HepG2 (cell line): ENCODE results near the gene TASL. TPM values are rescaled to one million over a fixed set of nuclear protein-coding genes. Genes with fewer than 3 reads are reported as not detected.

Source experiments
- ATAC-seq: fragments of 200-7000 bp; cut with Tn5 transposase; 3 replicates; pipeline ENCODE4 v1.9.1; 2020; ENCODE audit warnings: mild to moderate bottlenecking, moderate library complexity
- BruUV-seq: library from RNA; stranded (reverse); fragments of 400-500 nt; replicated peaks from 2 replicates; lab custom pipeline; 2021; lab: Mats Ljungman, UMichigan
- CTCF ChIA-PET: fragments of 300-600 bp; formaldehyde crosslinking; extraction: SDS; loops from one replicate; lab custom pipeline; 2021; ENCODE audit warnings: low total read pairs, inconsistent platforms, low intra/inter-chr PET ratio; lab: Yijun Ruan, JAX
- POLR2A ChIA-PET: fragments of 350-600 bp; sonication (Branson Sonifier 250); formaldehyde crosslinking; loops from one replicate; lab custom pipeline; 2020; ENCODE audit warnings: antibody characterized with exemption, inconsistent platforms; lab: Yijun Ruan, JAX
- DNase-seq: peaks from one replicate; pipeline ENCODE4 v3.0.0-alpha.2; 2015; ENCODE audit warnings: low spot score
- FAIRE-seq: peaks from 3 replicates; lab custom pipeline; 2011; peaks lifted over from hg19 to GRCh38; lab: Jason Lieb, UNC
- H2AFZ ChIP-seq: one replicate; pipeline ENCODE4 v1.6.1; 2011; ENCODE audit warnings: low read length, inconsistent platforms
- H3K27ac ChIP-seq: fragments of 300-600 bp; 3 replicates; pipeline ENCODE4 v1.8.0; 2011; ENCODE audit warnings: mixed run types, mild to moderate bottlenecking, mixed read lengths, low read length, inconsistent platforms; ENCODE audit not compliant: insufficient read depth; ENCODE audit errors: extremely low read length
- H3K27me3 ChIP-seq, 2 experiments: fragments of 200-600 bp in 1 of 2; 2 replicates in 1 of 2; 3 replicates in 1 of 2; pipeline versions ENCODE4 v1.6.0 to v1.8.0; 2011; ENCODE audit warnings: low read length in 2 of 2, mild to moderate bottlenecking in 2 of 2, moderate library complexity in 2 of 2, inconsistent platforms in 1 of 2; ENCODE audit not compliant: insufficient read depth in 2 of 2, control insufficient read depth in 1 of 2
- H3K36me3 ChIP-seq, 2 experiments: fragments of 200-600 bp in 1 of 2; replicated peaks in 1 of 2; 2 replicates in 1 of 2; 3 replicates in 1 of 2; pipeline versions ENCODE4 v1.5.1 to v1.8.0; 2011; ENCODE audit warnings: low read length in 2 of 2, inconsistent platforms in 1 of 2; ENCODE audit not compliant: insufficient read depth in 2 of 2, control insufficient read depth in 1 of 2
- H3K4me1 ChIP-seq: 2 replicates; pipeline ENCODE4 v1.5.1; 2012; ENCODE audit warnings: low read length, inconsistent platforms; ENCODE audit not compliant: insufficient read depth
- H3K4me2 ChIP-seq: 2 replicates; pipeline ENCODE4 v1.6.0; 2011; ENCODE audit warnings: low read depth, low read length, inconsistent platforms
- H3K4me3 ChIP-seq, 3 experiments: fragments of 200-600 bp in 1 of 3; sonication (generic), shearing (Covaris generic) in 1 of 3; replicated peaks in 1 of 3; 2 replicates each; pipeline ENCODE4 v1.5.1; 2011 to 2016; ENCODE audit warnings: low read length in 3 of 3, inconsistent platforms in 2 of 3, low read depth in 2 of 3, mild to moderate bottlenecking in 2 of 3, control low read depth in 1 of 3, mixed read lengths in 1 of 3; ENCODE audit not compliant: insufficient read depth in 1 of 3
- H3K79me2 ChIP-seq: one replicate; pipeline ENCODE4 v1.6.1; 2011; ENCODE audit warnings: low read length, inconsistent platforms; ENCODE audit not compliant: insufficient read depth
- H3K9ac ChIP-seq: 2 replicates; pipeline ENCODE4 v1.6.0; 2011; ENCODE audit warnings: mild to moderate bottlenecking, low read depth, low read length, inconsistent platforms; ENCODE audit not compliant: insufficient read depth
- H3K9me3 ChIP-seq: 2 replicates; pipeline ENCODE4 v1.5.1; 2012; ENCODE audit warnings: mild to moderate bottlenecking, low read length
- H4K20me1 ChIP-seq: 2 replicates; pipeline ENCODE4 v1.6.0; 2011; ENCODE audit warnings: inconsistent platforms, mild to moderate bottlenecking, low read length, moderate library complexity; ENCODE audit not compliant: insufficient read depth
- FOXA3 ChIP-seq: IDR thresholded peaks from 2 replicates; pipeline ENCODE4 v1.6.1; 2016; ENCODE audit warnings: missing genetic modification reagents, missing compliant biosample characterization
- GTF2F1 ChIP-seq: fragments of 150-350 bp; IDR thresholded peaks from 2 replicates; pipeline ENCODE4 v1.6.1; 2014; ENCODE audit warnings: low read length
- HOXA5 ChIP-seq: sonication (generic); formaldehyde crosslinking; IDR thresholded peaks from 2 replicates; pipeline ENCODE4 v1.4.0; 2020; ENCODE audit warnings: missing genetic modification reagents
- NBN ChIP-seq: fragments of 450-650 bp; conservative IDR thresholded peaks from 2 replicates; pipeline ENCODE4 v1.6.1; 2017
- NFE2L1 ChIP-seq: sonication (generic); formaldehyde crosslinking; IDR thresholded peaks from 2 replicates; pipeline ENCODE4 v1.4.0; 2020; ENCODE audit warnings: missing genetic modification reagents, mild to moderate bottlenecking, borderline replicate concordance
- RAD51 ChIP-seq: fragments of 450-650 bp; IDR thresholded peaks from 2 replicates; pipeline ENCODE4 v1.6.1; 2016; ENCODE audit warnings: borderline replicate concordance
- SAP130 ChIP-seq: IDR thresholded peaks from 2 replicates; pipeline ENCODE4 v1.6.1; 2016; ENCODE audit warnings: low read depth
- SMC3 ChIP-seq: IDR thresholded peaks from 2 replicates; pipeline ENCODE4 v1.6.1; 2011; ENCODE audit warnings: low read length, improper control_type of control experiment
- SOX13 ChIP-seq, 3 experiments: fragments of 450-650 bp in 1 of 3; sonication (generic) in 1 of 3; formaldehyde crosslinking in 1 of 3; IDR thresholded peaks in 2 of 3; conservative IDR thresholded peaks in 1 of 3; 2 replicates each; pipeline versions ENCODE4 v1.5.0 to v1.6.1; 2016 to 2020; ENCODE audit warnings: antibody characterized with exemption in 1 of 3, mild to moderate bottlenecking in 1 of 3, missing compliant biosample characterization in 1 of 3, missing genetic modification reagents in 1 of 3, moderate library complexity in 1 of 3
- SOX5 ChIP-seq: IDR thresholded peaks from 2 replicates; pipeline ENCODE4 v1.6.1; 2016; ENCODE audit warnings: borderline replicate concordance
- TGIF2 ChIP-seq: IDR thresholded peaks from 2 replicates; pipeline ENCODE4 v1.6.1; 2016; ENCODE audit warnings: control low read depth, missing compliant biosample characterization
- WGBS: methylation state at CpG from one replicate; pipeline ENCODE4 v1.1.6; 2017; ENCODE audit warnings: low lambda C conversion rate; 5-methylcytosine and 5-hydroxymethylcytosine counted together
- in situ Hi-C: cut with HindIII; loops from 2 replicates; pipeline ENCODE4 v1.10.0; 2017; ENCODE audit warnings: low pct_unique_long_range_greater_than_20kb; ENCODE audit not compliant: extremely low pct_ligation_motif_present
- intact Hi-C: fragments of 100-400 bp; cut with micrococcal nuclease; formaldehyde crosslinking; loops from one replicate; pipeline ENCODE4 v1.10.0; 2022; ENCODE audit not compliant: unreplicated experiment
- polyA plus RNA-seq, 8 experiments: library from polyadenylated mRNA; depleted of rRNA in 3 of 8; stranded (reverse) in 7 of 8; unstranded in 1 of 8; fragments of >200 nt; fragmentation: Illumina TruSeq in 4 of 8; extraction: Trizol in 4 of 8; gene quantifications; 2 replicates each; pipeline versions ENCODE4 v1.2.1 to v1.2.3, GENCODE V29; 2011 to 2016; ENCODE audit warnings: low read depth in 4 of 8, missing spikeins in 1 of 8, mixed read lengths in 1 of 8; ENCODE audit not compliant: insufficient read depth in 1 of 8
- total RNA-seq, 5 experiments: library from RNA; depleted of rRNA; stranded (reverse); fragments of >200 nt; fragmentation: Illumina TruSeq; extraction: Trizol; gene quantifications; 2 replicates each; pipeline ENCODE4 v1.2.3, GENCODE V29; 2016; ENCODE audit warnings: low read depth in 1 of 5
- TF ChIP-seq, protein P1 (sequence below): IDR thresholded peaks from 2 replicates; pipeline ENCODE4 v1.6.1; 2016; ENCODE audit warnings: low read depth
- TF ChIP-seq, protein P2 (sequence below): IDR thresholded peaks from 2 replicates; pipeline ENCODE4 v1.6.1; 2012; ENCODE audit warnings: low read length, improper control_type of control experiment
- TF ChIP-seq, protein P3 (sequence below): sonication (generic); formaldehyde crosslinking; IDR thresholded peaks from 2 replicates; pipeline ENCODE4 v1.5.1; 2020; ENCODE audit warnings: mild to moderate bottlenecking, missing genetic modification reagents
- TF ChIP-seq, protein P4 (sequence below), 2 experiments: fragments of 450-650 bp in 1 of 2; sonication (generic) in 1 of 2; formaldehyde crosslinking; IDR thresholded peaks; 2 replicates each; pipeline versions ENCODE4 v1.5.0 to v1.8.0; 2020 to 2022; ENCODE audit warnings: mild to moderate bottlenecking in 1 of 2, missing genetic modification reagents in 1 of 2

Gene TASL
- total and polyA plus RNA-seq, 2 of the 13 experiments (the other 11 are each of a cell fraction or from before 2014, with no cell fraction given), result not detected

DNA sequence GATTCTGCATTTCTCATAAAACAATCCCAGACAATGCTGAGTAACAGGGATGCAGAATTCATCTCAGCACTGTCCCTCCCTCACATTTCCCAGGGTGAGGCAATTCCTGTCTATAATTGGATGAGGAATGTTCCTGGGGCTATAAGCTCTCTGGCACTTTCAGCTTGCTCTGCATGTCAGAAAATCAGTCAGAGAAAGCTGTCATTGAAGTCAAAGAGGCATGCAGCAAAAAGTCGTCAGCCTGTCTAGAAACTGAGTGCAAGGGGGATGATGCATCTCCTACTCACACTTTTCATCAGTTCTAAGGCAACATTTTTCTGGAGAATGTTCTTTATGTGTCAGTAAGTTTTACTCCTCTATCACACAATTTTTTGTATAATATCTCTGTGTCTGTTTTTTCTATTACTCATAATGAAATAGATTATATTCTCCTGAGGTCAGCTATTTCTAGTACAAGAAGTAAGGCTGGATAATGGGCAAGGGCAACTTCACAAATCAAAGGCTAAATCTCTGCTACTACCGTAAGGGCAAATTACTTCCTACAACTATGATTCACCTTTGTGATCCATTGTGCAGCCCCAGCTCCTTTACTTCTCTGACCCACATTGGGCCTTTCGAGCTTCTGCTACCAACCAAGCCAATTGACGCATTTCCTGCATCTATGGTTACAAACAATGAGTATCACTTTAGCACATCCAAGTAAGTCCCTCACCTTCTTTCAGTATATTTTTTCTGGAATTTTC is 56.0 kb downstream of the TASL start:
- Histone ChIP-seq H3K27me3 (no peaks in the 10 kb centered on the region), H4K20me1 (no peaks in the 10 kb centered on the region), H3K4me3 (no peak overlapping the region), H3K9ac (no peak overlapping the region), H3K79me2 (no peaks in the 10 kb centered on the region), H3K4me1 (no peaks in the 10 kb centered on the region), H3K27ac (no peak overlapping the region), H3K4me2 (no peak overlapping the region), H2AFZ (no peak overlapping the region), H3K9me3 (no peaks in the 10 kb centered on the region), H3K36me3 (no peaks in the 10 kb centered on the region)
- ChIA-PET POLR2A (no interaction called here), CTCF (no interaction called here)
- intact Hi-C loops (no loop called here), in situ Hi-C loops (no loop called here)
- DNase-seq (no peak), ATAC-seq (no peak), FAIRE-seq (no peak)
- no TSS peak for BruUV-seq
- WGBS, result 15% methylated on average over 3 of the region's 4 CpGs
- TF ChIP-seq NBN (no peak), FOXA3 (CRISPR knock-in tag) (no peak), TGIF2 (CRISPR knock-in tag) (no peak), NFE2L1 (no peak), RAD51 (no peak), SOX13 (IDR thresholded peaks at IDR 0.05) (no peak), SOX13 (CRISPR knock-in tag; conservative IDR thresholded peaks at IDR 0.05 in 1 of 2, IDR thresholded peaks at IDR 0.05 in 1 of 2) (no peak), SAP130 (CRISPR knock-in tag) (no peak), SOX5 (CRISPR knock-in tag) (no peak), GTF2F1 (no peak), SMC3 (no peak), HOXA5 (CRISPR knock-in tag) (no peak)
- TF ChIP-seq, protein P1, sequence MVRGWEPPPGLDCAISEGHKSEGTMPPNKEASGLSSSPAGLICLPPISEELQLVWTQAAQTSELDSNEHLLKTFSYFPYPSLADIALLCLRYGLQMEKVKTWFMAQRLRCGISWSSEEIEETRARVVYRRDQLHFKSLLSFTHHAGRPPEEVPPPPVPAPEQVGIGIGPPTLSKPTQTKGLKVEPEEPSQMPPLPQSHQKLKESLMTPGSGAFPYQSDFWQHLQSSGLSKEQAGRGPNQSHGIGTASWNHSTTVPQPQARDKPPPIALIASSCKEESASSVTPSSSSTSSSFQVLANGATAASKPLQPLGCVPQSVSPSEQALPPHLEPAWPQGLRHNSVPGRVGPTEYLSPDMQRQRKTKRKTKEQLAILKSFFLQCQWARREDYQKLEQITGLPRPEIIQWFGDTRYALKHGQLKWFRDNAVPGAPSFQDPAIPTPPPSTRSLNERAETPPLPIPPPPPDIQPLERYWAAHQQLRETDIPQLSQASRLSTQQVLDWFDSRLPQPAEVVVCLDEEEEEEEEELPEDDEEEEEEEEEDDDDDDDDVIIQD, result no peak
- TF ChIP-seq, protein P2, sequence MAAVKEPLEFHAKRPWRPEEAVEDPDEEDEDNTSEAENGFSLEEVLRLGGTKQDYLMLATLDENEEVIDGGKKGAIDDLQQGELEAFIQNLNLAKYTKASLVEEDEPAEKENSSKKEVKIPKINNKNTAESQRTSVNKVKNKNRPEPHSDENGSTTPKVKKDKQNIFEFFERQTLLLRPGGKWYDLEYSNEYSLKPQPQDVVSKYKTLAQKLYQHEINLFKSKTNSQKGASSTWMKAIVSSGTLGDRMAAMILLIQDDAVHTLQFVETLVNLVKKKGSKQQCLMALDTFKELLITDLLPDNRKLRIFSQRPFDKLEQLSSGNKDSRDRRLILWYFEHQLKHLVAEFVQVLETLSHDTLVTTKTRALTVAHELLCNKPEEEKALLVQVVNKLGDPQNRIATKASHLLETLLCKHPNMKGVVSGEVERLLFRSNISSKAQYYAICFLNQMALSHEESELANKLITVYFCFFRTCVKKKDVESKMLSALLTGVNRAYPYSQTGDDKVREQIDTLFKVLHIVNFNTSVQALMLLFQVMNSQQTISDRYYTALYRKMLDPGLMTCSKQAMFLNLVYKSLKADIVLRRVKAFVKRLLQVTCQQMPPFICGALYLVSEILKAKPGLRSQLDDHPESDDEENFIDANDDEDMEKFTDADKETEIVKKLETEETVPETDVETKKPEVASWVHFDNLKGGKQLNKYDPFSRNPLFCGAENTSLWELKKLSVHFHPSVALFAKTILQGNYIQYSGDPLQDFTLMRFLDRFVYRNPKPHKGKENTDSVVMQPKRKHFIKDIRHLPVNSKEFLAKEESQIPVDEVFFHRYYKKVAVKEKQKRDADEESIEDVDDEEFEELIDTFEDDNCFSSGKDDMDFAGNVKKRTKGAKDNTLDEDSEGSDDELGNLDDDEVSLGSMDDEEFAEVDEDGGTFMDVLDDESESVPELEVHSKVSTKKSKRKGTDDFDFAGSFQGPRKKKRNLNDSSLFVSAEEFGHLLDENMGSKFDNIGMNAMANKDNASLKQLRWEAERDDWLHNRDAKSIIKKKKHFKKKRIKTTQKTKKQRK, result no peak
- TF ChIP-seq, protein P3, sequence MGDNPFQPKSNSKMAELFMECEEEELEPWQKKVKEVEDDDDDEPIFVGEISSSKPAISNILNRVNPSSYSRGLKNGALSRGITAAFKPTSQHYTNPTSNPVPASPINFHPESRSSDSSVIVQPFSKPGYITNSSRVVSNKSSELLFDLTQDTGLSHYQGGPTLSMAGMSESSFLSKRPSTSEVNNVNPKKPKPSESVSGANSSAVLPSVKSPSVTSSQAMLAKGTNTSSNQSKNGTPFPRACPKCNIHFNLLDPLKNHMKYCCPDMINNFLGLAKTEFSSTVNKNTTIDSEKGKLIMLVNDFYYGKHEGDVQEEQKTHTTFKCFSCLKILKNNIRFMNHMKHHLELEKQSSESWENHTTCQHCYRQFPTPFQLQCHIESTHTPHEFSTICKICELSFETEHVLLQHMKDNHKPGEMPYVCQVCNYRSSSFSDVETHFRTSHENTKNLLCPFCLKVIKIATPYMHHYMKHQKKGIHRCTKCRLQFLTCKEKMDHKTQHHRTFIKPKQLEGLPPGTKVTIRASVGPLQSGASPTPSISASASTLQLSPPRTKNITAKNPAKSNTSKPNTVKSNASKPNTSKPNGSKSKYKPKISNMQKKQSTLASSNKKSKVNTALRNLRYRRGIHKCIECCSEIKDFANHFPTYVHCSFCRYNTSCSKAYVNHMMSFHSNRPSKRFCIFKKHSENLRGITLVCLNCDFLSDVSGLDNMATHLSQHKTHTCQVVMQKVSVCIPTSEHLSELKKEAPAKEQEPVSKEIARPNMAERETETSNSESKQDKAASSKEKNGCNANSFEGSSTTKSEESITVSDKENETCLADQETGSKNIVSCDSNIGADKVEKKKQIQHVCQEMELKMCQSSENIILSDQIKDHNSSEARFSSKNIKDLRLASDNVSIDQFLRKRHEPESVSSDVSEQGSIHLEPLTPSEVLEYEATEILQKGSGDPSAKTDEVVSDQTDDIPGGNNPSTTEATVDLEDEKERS (CRISPR knock-in tag), result no peak
- TF ChIP-seq, protein P4, sequence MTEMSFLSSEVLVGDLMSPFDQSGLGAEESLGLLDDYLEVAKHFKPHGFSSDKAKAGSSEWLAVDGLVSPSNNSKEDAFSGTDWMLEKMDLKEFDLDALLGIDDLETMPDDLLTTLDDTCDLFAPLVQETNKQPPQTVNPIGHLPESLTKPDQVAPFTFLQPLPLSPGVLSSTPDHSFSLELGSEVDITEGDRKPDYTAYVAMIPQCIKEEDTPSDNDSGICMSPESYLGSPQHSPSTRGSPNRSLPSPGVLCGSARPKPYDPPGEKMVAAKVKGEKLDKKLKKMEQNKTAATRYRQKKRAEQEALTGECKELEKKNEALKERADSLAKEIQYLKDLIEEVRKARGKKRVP (CRISPR knock-in tag; IDR thresholded peaks at IDR 0.05), result no peak
